ENCODE measurements around the gene SNX13.

- no peak for TF ChIP-seq CTCF (conservative IDR thresholded peaks at IDR 0.05 in 1 of 2, IDR thresholded peaks at IDR 0.05 in 1 of 2; ENCODE audit: extremely low read depth in 1 of 2, insufficient read depth in 1 of 2, low read depth in 1 of 2, low read length in 2 of 2)
- TF ChIP-seq EZH2 (IDR thresholded peaks at IDR 0.05; ENCODE audit: borderline replicate concordance, low read length) = no peak
Measured at GRCh38 chr7:17912050-17912449, 28.2 kb downstream of the SNX13 start.

Data from mammary epithelial cell (primary cell).